HEK293T (cell line): Measurements from ENCODE around the gene TMEM129.
A peak's percentile ranks its signal among the peaks of the same experiment; 100 is the strongest.
"Not testable (repeated sequence)": the region's sequence is repeated elsewhere in the genome, so short reads cannot be mapped to it uniquely, and the experiment has no call there.

Experiments
- CTCF ChIA-PET: fragments of 350-600 bp; formaldehyde crosslinking; extraction: SDS; loops from one replicate; lab custom pipeline; 2021; ENCODE audit warnings: antibody characterized with exemption, inconsistent platforms; lab: Yijun Ruan, JAX
- POLR2A ChIA-PET: fragments of 350-600 bp; formaldehyde crosslinking; extraction: SDS; loops from one replicate; lab custom pipeline; 2020; ENCODE audit warnings: antibody characterized with exemption, inconsistent platforms; lab: Yijun Ruan, JAX
- DNase-seq: peaks from one replicate; pipeline ENCODE4 v3.0.0; 2012; ENCODE audit warnings: mixed read lengths; ENCODE audit errors: extremely low spot score
- ARNT ChIP-seq: fragments of 450-650 bp; IDR thresholded peaks from 2 replicates; pipeline ENCODE4 v1.6.1; 2017; ENCODE audit warnings: mild to moderate bottlenecking
- BHLHE40 ChIP-seq: fragments of 450-650 bp; IDR thresholded peaks from 2 replicates; pipeline ENCODE4 v1.6.1; 2016; ENCODE audit warnings: mild to moderate bottlenecking, moderate library complexity, borderline replicate concordance
- CTBP1 ChIP-seq: fragments of 450-650 bp; IDR thresholded peaks from 2 replicates; pipeline ENCODE4 v1.6.1; 2016; ENCODE audit warnings: borderline replicate concordance
- ELF4 ChIP-seq: fragments of 450-650 bp; IDR thresholded peaks from 2 replicates; pipeline ENCODE4 v1.6.1; 2017; ENCODE audit warnings: antibody characterized with exemption
- FOXA1 ChIP-seq: fragments of 450-650 bp; IDR thresholded peaks from 2 replicates; pipeline ENCODE4 v1.6.1; 2016; ENCODE audit warnings: mild to moderate bottlenecking
- FOXK2 ChIP-seq: fragments of 450-650 bp; IDR thresholded peaks from 2 replicates; pipeline ENCODE4 v1.6.1; 2016; ENCODE audit warnings: mild to moderate bottlenecking
- FOXM1 ChIP-seq: fragments of 450-650 bp; IDR thresholded peaks from 2 replicates; pipeline ENCODE4 v1.6.1; 2017; ENCODE audit warnings: mild to moderate bottlenecking, borderline replicate concordance
- HDGF ChIP-seq: fragments of 450-650 bp; IDR thresholded peaks from 2 replicates; pipeline ENCODE4 v1.6.1; 2017; ENCODE audit warnings: antibody characterized with exemption, borderline replicate concordance
- L3MBTL2 ChIP-seq: fragments of 450-650 bp; conservative IDR thresholded peaks from 2 replicates; pipeline ENCODE4 v1.6.1; 2016; ENCODE audit warnings: mild to moderate bottlenecking
- LEF1 ChIP-seq: fragments of 450-650 bp; IDR thresholded peaks from 2 replicates; pipeline ENCODE4 v1.6.1; 2017; ENCODE audit warnings: mild to moderate bottlenecking, borderline replicate concordance
- NFRKB ChIP-seq: fragments of 450-650 bp; IDR thresholded peaks from 2 replicates; pipeline ENCODE4 v1.6.1; 2016; ENCODE audit warnings: mild to moderate bottlenecking, moderate library complexity
- SP1 ChIP-seq: fragments of 450-650 bp; IDR thresholded peaks from 2 replicates; pipeline ENCODE4 v1.6.1; 2017
- SUZ12 ChIP-seq: fragments of 450-650 bp; IDR thresholded peaks from 2 replicates; pipeline ENCODE4 v1.6.1; 2016; ENCODE audit warnings: mild to moderate bottlenecking
- TARDBP ChIP-seq: fragments of 450-650 bp; IDR thresholded peaks from 2 replicates; pipeline ENCODE4 v1.6.1; 2016
- ZNF384 ChIP-seq: fragments of 450-650 bp; IDR thresholded peaks from 2 replicates; pipeline ENCODE4 v1.6.1; 2016
- TF ChIP-seq, protein P1 (sequence below): fragments of 450-650 bp; IDR thresholded peaks from 2 replicates; pipeline ENCODE4 v1.6.1; 2016

The TMEM129 gene

GRCh38 chr4:1705732-1706131 lies 15.4 kb downstream of the TMEM129 start:
- POLR2A ChIA-PET, result interaction anchor here (1.3 kb wide), 2 partner anchors 12 to 15 kb away, joined by 3 to 4 read pairs; partner anchors contain the start of gene TMEM129
- no peak for TF ChIP-seq SUZ12
- DNase-seq, result no peak
- CTCF ChIA-PET, result no interaction called here

- CTCF ChIA-PET, result interaction anchor here (2.1 kb wide), 1 partner anchor 10 kb away, joined by 13 read pairs; no protein-coding TSS in a partner anchor
These were observed 17.3 kb downstream of the TMEM129 start for GRCh38 chr4:1703867-1704266.

DNA sequence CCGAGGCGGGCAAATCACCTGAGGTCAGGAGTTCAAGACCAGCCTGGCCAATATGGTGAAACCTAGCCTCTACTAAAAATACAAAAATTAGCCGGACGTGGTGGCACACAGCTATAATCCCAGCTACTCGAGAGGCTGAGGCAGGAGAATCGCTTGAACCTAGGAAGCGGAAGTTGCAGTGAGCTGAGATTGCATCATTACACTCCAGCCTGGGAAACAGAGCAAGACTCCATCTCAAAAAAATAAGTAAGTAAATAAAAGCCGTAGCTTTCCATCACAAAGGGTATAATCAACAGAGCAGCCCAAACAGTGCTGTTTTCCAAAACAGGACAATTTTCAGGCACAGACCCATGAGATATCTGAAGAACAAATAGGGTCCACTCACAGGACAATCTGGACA lies 19.5 kb downstream of the TMEM129 start:
- CTCF ChIA-PET, result interaction anchor here (0.6 to 1.2 kb wide), 2 partner anchors 9 to 25 kb away, joined by 3 to 4 read pairs; no protein-coding TSS in a partner anchor
- DNase-seq, result not testable (repeated sequence)
- POLR2A ChIA-PET, result interaction anchor here (2.7 to 3.1 kb wide), 2 partner anchors 8 to 20 kb away, joined by 7 to 20 read pairs; partner anchors contain the start of genes TACC3 and TMEM129

More at GRCh38 chr4:1703867-1704266, 17.3 kb downstream of the TMEM129 start:
- TF ChIP-seq NFRKB (no peak), LEF1 (no peak)
- no peak for DNase-seq
- POLR2A ChIA-PET, result interaction anchor here (0.8 to 2.7 kb wide), 4 partner anchors 8 to 17 kb away, joined by 3 to 7 read pairs (median 4); partner anchors contain the start of genes SLBP, TACC3 and TMEM129

DNA sequence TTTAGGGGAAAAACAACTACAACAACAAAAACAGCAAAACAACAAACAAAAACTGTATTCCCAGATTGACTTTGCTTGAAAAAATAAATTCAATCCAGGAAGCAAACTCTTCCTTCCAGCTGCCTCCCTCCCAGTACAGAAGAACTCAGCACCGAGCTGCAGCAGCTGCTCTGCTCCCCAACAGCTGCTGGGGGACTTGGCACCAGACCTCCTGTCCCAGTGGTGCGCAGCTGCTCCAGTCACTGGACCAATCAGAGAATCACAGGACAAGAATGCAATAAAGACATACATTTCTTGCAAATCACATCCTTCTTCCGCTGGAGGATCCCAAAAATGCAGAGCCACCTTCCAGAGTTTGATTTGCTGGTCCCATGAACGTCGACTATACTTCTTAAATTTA lies 25.2 kb downstream of the TMEM129 start:
- POLR2A ChIA-PET, result interaction anchor here (0.5 to 1.6 kb wide), 3 partner anchors 16 to 30 kb away, joined by 3 to 11 read pairs (median 5); partner anchors contain the start of genes SLBP, TACC3 and TMEM129
- no peak for DNase-seq
- CTCF ChIA-PET, result no interaction called here
- TF ChIP-seq CTBP1 (no peak), ZNF384 (no peak), ARNT (no peak), FOXM1 (no peak), SUZ12 (no peak), SP1 (no peak), TARDBP (no peak), FOXK2 (no peak), BHLHE40 (no peak), ELF4 (no peak), L3MBTL2 (no peak), LEF1 (no peak), HDGF (no peak), FOXA1 (no peak), NFRKB (no peak)
- TF ChIP-seq, protein P1, sequence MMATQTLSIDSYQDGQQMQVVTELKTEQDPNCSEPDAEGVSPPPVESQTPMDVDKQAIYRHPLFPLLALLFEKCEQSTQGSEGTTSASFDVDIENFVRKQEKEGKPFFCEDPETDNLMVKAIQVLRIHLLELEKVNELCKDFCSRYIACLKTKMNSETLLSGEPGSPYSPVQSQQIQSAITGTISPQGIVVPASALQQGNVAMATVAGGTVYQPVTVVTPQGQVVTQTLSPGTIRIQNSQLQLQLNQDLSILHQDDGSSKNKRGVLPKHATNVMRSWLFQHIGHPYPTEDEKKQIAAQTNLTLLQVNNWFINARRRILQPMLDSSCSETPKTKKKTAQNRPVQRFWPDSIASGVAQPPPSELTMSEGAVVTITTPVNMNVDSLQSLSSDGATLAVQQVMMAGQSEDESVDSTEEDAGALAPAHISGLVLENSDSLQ, result no peak

DNA sequence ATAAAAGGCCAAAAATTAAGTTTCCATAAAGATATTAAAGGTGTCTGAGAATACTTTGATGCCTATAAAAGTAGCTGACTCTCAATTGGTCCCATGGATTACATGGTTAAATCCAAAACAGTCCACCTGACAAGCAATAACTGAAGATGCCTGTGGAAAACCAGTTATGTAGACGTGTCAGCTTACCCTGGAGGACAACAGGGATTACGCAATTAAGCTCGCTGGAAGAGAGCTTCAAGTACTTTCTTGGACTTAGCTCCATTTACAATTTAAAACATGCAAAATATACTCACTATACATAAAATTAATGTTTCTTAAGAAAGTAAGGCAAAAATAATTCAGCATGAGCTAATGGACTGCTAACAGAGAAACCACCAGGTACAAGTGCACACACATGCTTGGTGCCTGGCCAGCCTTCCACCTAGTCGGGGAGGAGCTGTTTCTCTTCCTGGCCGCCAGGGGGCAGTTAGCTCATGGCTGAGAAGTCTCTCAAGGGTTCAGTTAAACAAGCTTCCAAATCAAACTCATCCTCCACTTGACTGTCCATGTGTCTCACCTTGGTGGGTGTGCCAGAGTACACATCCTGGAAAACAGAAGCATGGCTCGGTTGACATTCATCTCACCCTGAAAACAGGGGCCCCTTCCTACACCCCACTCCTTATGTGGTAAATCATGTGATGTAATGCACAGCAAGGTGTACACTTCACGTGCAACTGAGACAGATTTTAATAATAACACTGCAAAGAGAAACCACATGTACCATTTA lies 27.8 kb downstream of the TMEM129 start:
- peak; percentile 83 for DNase-seq
- no peak for TF ChIP-seq L3MBTL2
- no peak for TF ChIP-seq BHLHE40
- TF ChIP-seq SP1, result no peak
- TF ChIP-seq SUZ12, result no peak
- TF ChIP-seq FOXK2, result no peak
- TF ChIP-seq FOXM1, result no peak
- TF ChIP-seq ARNT, result no peak
- TF ChIP-seq FOXA1, result no peak
- TF ChIP-seq ELF4, result no peak
- no peak for TF ChIP-seq CTBP1
- TF ChIP-seq, protein P1, result no peak
- TF ChIP-seq LEF1, result no peak
- CTCF ChIA-PET, result interaction anchor here (0.7 to 4.2 kb wide), 24 partner anchors 8 to 191 kb away, joined by 3 to 110 read pairs (median 4); partner anchors contain the start of genes SLBP, TACC3 and TMEM129
- POLR2A ChIA-PET, result interaction anchor here (0.8 to 4.5 kb wide), 10 partner anchors 9 to 37 kb away, joined by 3 to 31 read pairs (median 4); partner anchors contain the start of genes FAM53A, SLBP, TACC3 and TMEM129

DNA sequence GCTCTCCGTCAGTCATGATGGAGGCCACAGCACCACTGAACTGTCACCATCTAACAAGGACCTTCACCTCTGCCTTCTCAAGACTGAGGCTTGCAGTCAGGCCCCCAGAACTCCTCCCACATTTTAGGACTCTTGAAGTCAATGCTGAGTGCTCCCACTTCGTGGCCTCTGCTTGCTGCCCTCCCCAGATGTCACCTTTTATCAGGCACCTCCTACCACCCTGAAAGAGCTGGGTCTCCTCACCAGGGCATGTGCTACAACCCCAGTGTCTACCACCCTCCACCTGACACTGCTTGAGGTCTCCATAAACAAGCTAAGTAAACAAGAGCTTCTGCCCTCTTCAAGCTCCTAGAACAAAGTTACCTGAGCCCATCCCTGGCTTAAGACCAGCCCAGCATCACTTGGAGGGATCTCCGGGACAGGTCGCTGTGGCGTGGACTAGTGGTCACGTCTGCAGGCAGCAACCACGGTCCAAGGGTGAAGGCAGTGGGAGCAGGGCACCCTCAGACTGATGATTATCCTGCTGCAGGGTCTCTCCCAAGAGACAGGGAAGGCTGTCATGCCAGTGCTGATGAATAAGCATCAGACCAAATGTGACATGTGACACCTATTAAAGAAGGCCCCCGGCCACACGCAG lies 29.3 kb downstream of the TMEM129 start:
- TF ChIP-seq NFRKB (no peak), CTBP1 (no peak), FOXM1 (no peak), BHLHE40 (no peak), FOXA1 (no peak), SUZ12 (no peak), FOXK2 (no peak), SP1 (no peak), TARDBP (no peak), ZNF384 (no peak), ELF4 (no peak), L3MBTL2 (no peak), LEF1 (no peak)
- TF ChIP-seq, protein P1, result no peak
- ChIA-PET POLR2A (interaction anchor here (2.8 to 4.5 kb wide), 2 partner anchors 20 to 28 kb away, joined by 17 to 31 read pairs; partner anchors contain the start of genes SLBP, TACC3 and TMEM129), CTCF (interaction anchor here (0.6 to 4.2 kb wide), 3 partner anchors 17 to 44 kb away, joined by 3 to 110 read pairs (median 29); no protein-coding TSS in a partner anchor)
- DNase-seq, result no peak
